Astrocyte (in vitro differentiated cells and primary cell): Measurements from ENCODE around the gene ZBTB16. TPM values are rescaled to one million over a fixed set of nuclear protein-coding genes. Genes with fewer than 3 reads are reported as not detected.

Experiments
- DNase-seq: peaks from one replicate; pipeline ENCODE4 v3.0.0-alpha.2; 2010; ENCODE audit warnings: low read depth
- FAIRE-seq: peaks from 2 replicates; lab custom pipeline; 2011; peaks lifted over from hg19 to GRCh38; lab: Jason Lieb, UNC
- H2AFZ ChIP-seq: 2 replicates; pipeline ENCODE4 v1.6.0; 2012; ENCODE audit warnings: low read depth, low read length, inconsistent platforms
- H3K27ac ChIP-seq: 2 replicates; pipeline ENCODE4 v1.5.1; 2011; ENCODE audit warnings: low read depth, low read length, inconsistent platforms
- H3K27me3 ChIP-seq: 2 replicates; pipeline ENCODE4 v1.6.0; 2011; ENCODE audit warnings: low read length, inconsistent platforms; ENCODE audit not compliant: insufficient read depth
- H3K36me3 ChIP-seq: 2 replicates; pipeline ENCODE4 v1.5.1; 2011; ENCODE audit warnings: low read length, inconsistent platforms; ENCODE audit not compliant: insufficient read depth
- H3K4me1 ChIP-seq: 2 replicates; pipeline ENCODE4 v1.5.1; 2011; ENCODE audit warnings: low read length, inconsistent platforms; ENCODE audit not compliant: insufficient read depth
- H3K4me2 ChIP-seq: 2 replicates; pipeline ENCODE4 v1.6.0; 2012; ENCODE audit warnings: low read length, inconsistent platforms
- H3K4me3 ChIP-seq: 2 replicates; pipeline ENCODE4 v1.5.1; 2011; ENCODE audit warnings: low read depth, mild to moderate bottlenecking, low read length, inconsistent platforms; ENCODE audit not compliant: insufficient read depth
- H3K79me2 ChIP-seq: 2 replicates; pipeline ENCODE4 v1.6.0; 2012; ENCODE audit warnings: mild to moderate bottlenecking, low read length, inconsistent platforms; ENCODE audit not compliant: insufficient read depth
- H3K9ac ChIP-seq: 2 replicates; pipeline ENCODE4 v1.6.0; 2012; ENCODE audit warnings: mild to moderate bottlenecking, low read length, inconsistent platforms
- H3K9me3 ChIP-seq: 2 replicates; pipeline ENCODE4 v1.5.1; 2012; ENCODE audit warnings: low read depth, mild to moderate bottlenecking, low read length, inconsistent platforms; ENCODE audit not compliant: insufficient read depth
- H4K20me1 ChIP-seq: 2 replicates; pipeline ENCODE4 v1.6.0; 2012; ENCODE audit warnings: low read length, inconsistent platforms; ENCODE audit not compliant: insufficient read depth
- H3K27ac Mint-ChIP-seq: one replicate; pipeline ENCODE4 v1.8.0; 2021; ENCODE audit warnings: mild to moderate bottlenecking, mixed read lengths; ENCODE audit not compliant: unreplicated experiment
- H3K27me3 Mint-ChIP-seq: one replicate; pipeline ENCODE4 v1.8.0; 2021; ENCODE audit warnings: low read depth, mixed read lengths; ENCODE audit not compliant: unreplicated experiment
- H3K36me3 Mint-ChIP-seq: one replicate; pipeline ENCODE4 v1.8.0; 2021; ENCODE audit warnings: low read depth, mixed read lengths; ENCODE audit not compliant: unreplicated experiment
- H3K4me1 Mint-ChIP-seq: one replicate; pipeline ENCODE4 v1.8.0; 2021; ENCODE audit warnings: low read depth, mixed read lengths; ENCODE audit not compliant: unreplicated experiment
- H3K4me3 Mint-ChIP-seq: one replicate; pipeline ENCODE4 v1.8.0; 2021; ENCODE audit warnings: mild to moderate bottlenecking, moderate library complexity, mixed read lengths; ENCODE audit not compliant: unreplicated experiment
- H3K9me3 Mint-ChIP-seq: one replicate; pipeline ENCODE4 v1.8.0; 2021; ENCODE audit warnings: mild to moderate bottlenecking, mixed read lengths; ENCODE audit not compliant: unreplicated experiment
- CTCF ChIP-seq: IDR thresholded peaks from 2 replicates; pipeline ENCODE4 v1.5.1; 2011; ENCODE audit warnings: low read depth, mild to moderate bottlenecking, inconsistent platforms, low read length, moderate library complexity; ENCODE audit not compliant: insufficient read depth
- EZH2 ChIP-seq: IDR thresholded peaks from 2 replicates; pipeline ENCODE4 v1.6.1; 2012; ENCODE audit warnings: mild to moderate bottlenecking, low read length, inconsistent platforms; ENCODE audit not compliant: insufficient read depth
- total RNA-seq: library from RNA; stranded (reverse); gene quantifications from 2 replicates; pipeline ENCODE4 v1.2.1, GENCODE V29; 2021

The ZBTB16 gene
- total RNA-seq, 1 donor from 2014 or later: 0.50 TPM

- Histone ChIP-seq H3K4me3 (no peak overlapping the region), H3K79me2 (no peaks in the 10 kb centered on the region), H3K4me2 (no peak overlapping the region), H4K20me1 (no peaks in the 10 kb centered on the region), H3K27ac (no peak overlapping the region), H3K9me3 (no peaks in the 10 kb centered on the region), H3K36me3 (no peaks in the 10 kb centered on the region), H3K4me1 (peaks cover 2% of the 10 kb centered on the region), H2AFZ (no peak overlapping the region), H3K9ac (no peak overlapping the region), H3K27me3 (peaks cover 52% of the 10 kb centered on the region)
- peaks cover 2% of the 10 kb centered on the region for H3K9me3 Mint-ChIP-seq
- H3K36me3 Mint-ChIP-seq: no peaks in the 10 kb centered on the region
- no peak for DNase-seq
- H3K4me3 Mint-ChIP-seq: no peak overlapping the region
- no peak overlapping the region for H3K27ac Mint-ChIP-seq
- peaks cover 39% of the 10 kb centered on the region for H3K4me1 Mint-ChIP-seq
- peaks cover 18% of the 10 kb centered on the region for H3K27me3 Mint-ChIP-seq
- TF ChIP-seq EZH2 (no peak), CTCF (no peak)
- FAIRE-seq: no peak
Measured at GRCh38 chr11:114080769-114081168, 21.3 kb downstream of the ZBTB16 start.

- Histone ChIP-seq H3K36me3 (no peaks in the 10 kb centered on the region), H3K27ac (no peak overlapping the region), H3K4me3 (no peak overlapping the region), H4K20me1 (no peaks in the 10 kb centered on the region), H3K4me2 (no peak overlapping the region), H3K79me2 (no peaks in the 10 kb centered on the region), H3K27me3 (peaks cover 50% of the 10 kb centered on the region), H3K4me1 (peaks cover 2% of the 10 kb centered on the region), H3K9me3 (no peaks in the 10 kb centered on the region), H3K9ac (no peak overlapping the region), H2AFZ (no peak overlapping the region)
- no peak for TF ChIP-seq EZH2
- no peak for TF ChIP-seq CTCF
- Mint-ChIP-seq H3K27me3 (peaks cover 22% of the 10 kb centered on the region), H3K27ac (peak overlapping the region; percentile 84), H3K4me3 (no peak overlapping the region), H3K4me1 (peaks cover 40% of the 10 kb centered on the region), H3K36me3 (no peaks in the 10 kb centered on the region), H3K9me3 (peaks cover 2% of the 10 kb centered on the region)
- FAIRE-seq (no peak), DNase-seq (peak; percentile 66)
Measured at GRCh38 chr11:114081641-114082414, 22.3 kb downstream of the ZBTB16 start.

- FAIRE-seq (no peak), DNase-seq (no peak)
- H3K27me3 ChIP-seq: peaks cover 45% of the 10 kb centered on the region
- no peaks in the 10 kb centered on the region for H4K20me1 ChIP-seq
- peaks cover 3% of the 10 kb centered on the region for H3K9me3 Mint-ChIP-seq
- H3K4me2 ChIP-seq: no peak overlapping the region
- H3K79me2 ChIP-seq: no peaks in the 10 kb centered on the region
- no peak overlapping the region for H3K4me3 Mint-ChIP-seq
- H3K4me1 Mint-ChIP-seq: peaks cover 44% of the 10 kb centered on the region
- H3K9ac ChIP-seq: no peak overlapping the region
- no peak overlapping the region for H3K4me3 ChIP-seq
- peaks cover 2% of the 10 kb centered on the region for H3K4me1 ChIP-seq
- H2AFZ ChIP-seq: no peak overlapping the region
- peaks cover 26% of the 10 kb centered on the region for H3K27me3 Mint-ChIP-seq
- no peak overlapping the region for H3K27ac ChIP-seq
- H3K36me3 Mint-ChIP-seq: no peaks in the 10 kb centered on the region
- H3K9me3 ChIP-seq: no peaks in the 10 kb centered on the region
- no peak for TF ChIP-seq CTCF
- TF ChIP-seq EZH2: no peak
- H3K36me3 ChIP-seq: no peaks in the 10 kb centered on the region
- no peak overlapping the region for H3K27ac Mint-ChIP-seq
Measured at GRCh38 chr11:114082415-114082748, 22.9 kb downstream of the ZBTB16 start.
